ENCODE data around the gene PTPN4.
A peak's percentile ranks its signal among the peaks of the same experiment; 100 is the strongest.

The PTPN4 gene

GRCh38 chr2:119760956-119761275 is 1.2 kb downstream of the PTPN4 start:
- no peak for TF ChIP-seq CTCF (conservative IDR thresholded peaks at IDR 0.05; ENCODE audit: low read depth, low read length)
- peak overlapping the region; percentile 83 for H3K4me3 ChIP-seq (ENCODE audit: low read depth, low read length)
- peak; percentile 67 for DNase-seq (ENCODE audit: low read depth)

- no peak overlapping the region for H3K4me3 ChIP-seq (ENCODE audit: low read depth, low read length)
- no peak for TF ChIP-seq CTCF (conservative IDR thresholded peaks at IDR 0.05; ENCODE audit: low read depth, low read length)
- no peak for DNase-seq (ENCODE audit: low read depth)
Measured at GRCh38 chr2:119764832-119765231, 5.1 kb downstream of the PTPN4 start.

- H3K4me3 ChIP-seq (ENCODE audit: low read depth, low read length), result no peak overlapping the region
- no peak for DNase-seq (ENCODE audit: low read depth)
- TF ChIP-seq CTCF (conservative IDR thresholded peaks at IDR 0.05; ENCODE audit: low read depth, low read length), result no peak
Measured at GRCh38 chr2:119765433-119766002, 5.8 kb downstream of the PTPN4 start.

- no peak for TF ChIP-seq CTCF (conservative IDR thresholded peaks at IDR 0.05; ENCODE audit: low read depth, low read length)
- H3K4me3 ChIP-seq (ENCODE audit: low read depth, low read length), result no peak overlapping the region
- no peak for DNase-seq (ENCODE audit: low read depth)
Measured at GRCh38 chr2:119766944-119767343, 7.2 kb downstream of the PTPN4 start.

- DNase-seq (ENCODE audit: low read depth), result no peak
- H3K4me3 ChIP-seq (ENCODE audit: low read depth, low read length), result no peak overlapping the region
- TF ChIP-seq CTCF (conservative IDR thresholded peaks at IDR 0.05; ENCODE audit: low read depth, low read length), result no peak
Measured at GRCh38 chr2:119768742-119769141, 9.0 kb downstream of the PTPN4 start.

GRCh38 chr2:119769645-119770044 is 9.9 kb downstream of the PTPN4 start:
- DNase-seq (ENCODE audit: low read depth), result no peak
- no peak overlapping the region for H3K4me3 ChIP-seq (ENCODE audit: low read depth, low read length)
- TF ChIP-seq CTCF (conservative IDR thresholded peaks at IDR 0.05; ENCODE audit: low read depth, low read length), result no peak

- no peak overlapping the region for H3K4me3 ChIP-seq (ENCODE audit: low read depth, low read length)
- TF ChIP-seq CTCF (conservative IDR thresholded peaks at IDR 0.05; ENCODE audit: low read depth, low read length), result no peak
- no peak for DNase-seq (ENCODE audit: low read depth)
Measured at GRCh38 chr2:119771331-119771730, 11.6 kb downstream of the PTPN4 start.

All from choroid plexus epithelial cell (primary cell).